ENCODE data around the gene PPDPF.
A peak's percentile ranks its signal among the peaks of the same experiment; 100 is the strongest.

Gene PPDPF

GRCh38 chr20:63536241-63536977, 15.8 kb downstream of the PPDPF start:
- no peak for FAIRE-seq

GRCh38 chr20:63536997-63537524, 16.5 kb downstream of the PPDPF start, which contains the start of gene PTK6:
Gene PTK6 (minus strand): TSS chr20:63537376. CDS start chr20:63537314, 62 bp downstream.
- no peak for FAIRE-seq

More at GRCh38 chr20:63536241-63536977, 15.8 kb downstream of the PPDPF start:
- no peak for DNase-seq (ENCODE audit: insufficient read length, low spot score)

DNA sequence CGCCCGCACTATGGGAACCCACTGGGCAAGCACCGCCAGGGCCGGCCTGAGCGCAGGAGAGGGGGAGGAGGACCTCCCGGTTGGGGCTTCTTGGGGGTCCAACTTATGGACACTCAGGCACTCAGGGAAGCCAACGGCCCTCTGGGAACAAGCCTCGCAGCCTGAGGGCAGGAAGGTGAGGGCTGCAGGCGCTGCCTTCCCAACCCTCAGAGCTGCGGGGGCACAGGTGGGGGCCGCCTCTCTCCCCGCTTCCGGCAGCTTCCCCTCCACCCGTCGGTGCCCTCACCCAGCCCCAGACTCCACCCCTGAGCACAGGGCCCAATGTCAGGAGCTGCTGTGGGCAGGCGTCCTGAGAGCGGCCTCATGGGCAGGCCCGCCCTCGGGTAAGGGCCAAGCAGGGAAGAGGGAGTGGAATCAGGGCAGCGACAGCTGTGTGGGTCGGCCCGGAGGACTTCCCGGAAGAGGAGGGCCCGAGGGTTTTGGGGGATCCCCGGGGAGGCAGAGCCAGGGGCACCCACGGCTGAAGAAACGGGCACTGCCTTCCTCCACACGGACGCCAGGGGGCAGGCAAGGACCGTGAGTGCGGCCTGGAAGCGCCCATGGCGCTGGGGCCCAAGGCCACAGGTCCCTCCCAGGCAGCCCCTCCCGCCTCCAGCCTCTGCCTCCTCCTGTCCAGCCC, 17.1 kb downstream of the PPDPF start:
- peak; percentile 100 for DNase-seq (ENCODE audit: insufficient read length, low spot score)
- FAIRE-seq = peak; percentile 98

More at GRCh38 chr20:63536997-63537524, 16.5 kb downstream of the PPDPF start, which contains the start of gene PTK6:
- DNase-seq (ENCODE audit: insufficient read length, low spot score) = peak; percentile 77

DNA sequence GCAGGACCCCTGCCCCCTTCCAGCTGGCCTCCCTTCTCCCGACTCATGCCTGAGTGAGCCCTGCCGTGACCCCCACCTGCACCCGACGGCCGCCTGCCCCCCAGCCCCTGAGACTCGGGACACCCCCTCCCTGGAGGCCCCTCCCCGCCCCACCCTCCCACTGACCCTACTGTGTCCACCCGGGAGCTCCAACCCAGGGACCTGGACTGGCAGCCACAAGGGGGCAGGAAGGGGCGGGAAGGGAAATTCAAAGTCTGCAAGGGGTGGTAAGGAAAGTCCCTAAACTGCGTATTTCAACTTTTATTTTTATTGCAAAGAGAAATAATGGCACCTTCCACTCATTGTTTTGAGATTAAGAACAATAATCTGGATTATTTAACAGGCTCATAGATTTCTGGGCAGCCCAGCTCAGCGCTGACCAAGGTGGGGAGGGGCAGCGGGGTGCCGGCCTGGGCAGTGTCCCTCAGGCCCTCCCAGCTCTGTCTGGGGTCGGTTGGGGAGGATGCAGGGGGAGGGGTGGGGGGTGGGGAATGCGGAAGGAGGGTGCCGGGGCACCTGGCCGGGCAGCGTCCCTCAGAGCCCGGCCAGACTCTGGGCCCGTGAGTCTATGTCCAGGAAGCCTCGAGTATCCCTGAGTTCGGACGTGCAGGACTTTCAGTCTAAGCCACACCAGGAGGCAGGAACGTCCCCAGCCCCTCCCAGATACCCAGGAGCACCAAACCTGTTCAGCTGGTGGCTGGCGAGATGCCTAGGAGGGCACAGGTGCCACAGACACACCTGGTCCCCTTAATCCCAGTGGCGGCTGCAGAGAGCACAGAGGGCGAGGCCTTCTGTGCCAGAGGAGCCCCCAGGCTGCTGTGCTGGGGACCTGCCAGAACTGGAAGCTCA, 17.9 kb downstream of the PPDPF start:
- DNase-seq (ENCODE audit: insufficient read length, low spot score) = no peak
- no peak for FAIRE-seq

GRCh38 chr20:63539092-63539430, 18.5 kb downstream of the PPDPF start:
- FAIRE-seq (no peak), DNase-seq (ENCODE audit: insufficient read length, low spot score) (no peak)

DNA sequence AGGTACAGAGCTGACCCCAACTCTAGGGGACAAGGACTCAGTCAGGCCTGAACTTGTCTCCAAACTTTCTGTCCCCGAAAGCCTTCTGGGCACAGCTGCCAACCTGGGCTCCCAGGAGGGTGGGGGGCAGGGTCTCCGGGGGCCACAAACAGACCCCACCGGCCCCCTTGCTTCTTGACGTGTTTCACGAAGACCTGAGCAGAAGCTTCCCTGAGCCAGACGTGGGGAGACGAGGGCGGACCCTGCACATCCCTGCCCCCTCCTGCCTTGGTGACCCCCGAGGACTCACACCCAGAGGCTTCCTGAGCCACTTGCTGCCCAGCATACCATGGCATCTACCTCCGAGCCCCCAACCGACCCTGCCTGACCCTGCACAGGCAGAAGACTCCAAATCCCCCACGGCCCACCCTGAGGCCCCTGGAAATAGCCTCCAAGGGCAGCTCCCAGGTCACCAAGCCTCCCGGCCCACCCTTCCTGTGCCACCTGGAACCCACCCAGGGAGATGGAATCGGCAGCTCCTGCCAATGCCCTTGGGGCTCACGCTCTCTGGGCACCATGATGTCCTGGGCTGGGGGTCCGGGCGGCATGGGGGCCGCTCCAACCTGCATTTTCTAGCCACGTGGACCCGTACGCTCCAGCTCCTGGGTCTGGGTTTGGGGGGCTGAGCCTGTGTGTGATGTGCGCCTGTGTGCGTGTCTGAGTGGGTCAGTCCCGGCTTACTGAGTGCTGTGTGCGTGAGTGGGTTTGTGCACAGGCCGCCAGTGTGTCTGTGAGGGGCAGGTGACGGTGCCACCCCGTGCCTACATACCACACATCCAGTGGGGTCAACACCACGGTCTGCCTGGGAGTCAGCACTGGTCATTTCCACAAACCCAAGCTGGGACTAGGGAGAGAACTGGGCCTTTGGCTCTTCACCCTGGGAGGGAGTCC, 19.1 kb downstream of the PPDPF start:
- no peak for FAIRE-seq
- DNase-seq (ENCODE audit: insufficient read length, low spot score) = no peak

DNA sequence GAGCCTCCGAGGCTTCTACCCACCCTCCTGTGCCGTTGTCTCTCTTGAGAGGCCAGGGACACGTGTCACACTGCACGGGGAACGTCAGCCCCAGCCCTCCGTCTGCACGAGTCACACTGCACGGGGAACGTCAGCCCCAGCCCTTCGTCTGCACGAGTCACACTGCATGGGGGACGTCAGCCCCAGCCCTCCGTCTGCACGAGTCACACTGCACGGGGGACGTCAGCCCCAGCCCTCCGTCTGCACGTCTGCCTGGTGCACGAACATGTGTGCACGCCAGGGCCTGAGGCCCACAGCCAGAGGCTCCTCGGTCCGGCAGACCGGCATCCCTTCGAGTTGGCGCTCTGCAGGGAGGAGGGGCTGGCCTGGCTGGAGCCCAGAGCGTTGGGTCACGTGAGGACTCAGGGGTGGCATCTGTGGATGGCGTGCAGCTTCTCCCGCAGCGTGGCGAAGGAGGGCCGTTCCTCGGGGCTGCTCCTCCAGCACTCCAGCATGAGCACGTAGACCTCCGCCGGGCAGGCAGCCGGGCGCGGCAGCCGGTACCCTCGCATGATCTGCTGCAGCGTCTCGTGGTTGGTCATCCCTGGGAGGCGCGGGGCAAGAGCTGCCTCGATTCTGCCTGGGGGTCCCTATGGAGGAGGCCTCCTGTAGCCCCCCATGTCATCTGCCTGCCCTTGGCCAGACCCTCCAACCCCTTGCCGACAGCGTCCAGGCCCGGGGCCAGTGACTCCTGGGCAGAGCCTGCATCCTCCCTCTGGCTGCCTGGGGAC, 20.0 kb downstream of the PPDPF start:
- DNase-seq (ENCODE audit: insufficient read length, low spot score) = no peak
- no peak for FAIRE-seq

DNA sequence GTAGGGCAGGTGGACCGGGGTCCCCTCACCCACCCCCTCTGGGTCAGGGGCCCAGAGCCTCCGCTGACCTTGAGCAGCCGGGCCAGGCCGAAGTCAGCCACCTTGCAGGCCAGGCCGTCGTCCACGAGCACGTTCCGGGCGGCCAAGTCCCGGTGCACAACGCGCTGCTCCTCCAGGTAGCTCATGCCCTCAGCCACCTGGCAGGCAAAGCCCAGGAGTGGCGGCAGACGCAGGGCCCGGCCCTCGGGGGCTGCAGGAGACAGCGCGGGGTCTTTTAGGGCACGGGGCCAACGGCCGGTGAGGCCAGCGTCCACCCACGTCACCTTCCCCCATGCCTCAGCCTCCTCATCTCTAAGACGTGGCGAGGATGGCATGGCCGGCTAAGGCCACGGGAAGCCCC, 20.8 kb downstream of the PPDPF start:
- FAIRE-seq = no peak

DNA sequence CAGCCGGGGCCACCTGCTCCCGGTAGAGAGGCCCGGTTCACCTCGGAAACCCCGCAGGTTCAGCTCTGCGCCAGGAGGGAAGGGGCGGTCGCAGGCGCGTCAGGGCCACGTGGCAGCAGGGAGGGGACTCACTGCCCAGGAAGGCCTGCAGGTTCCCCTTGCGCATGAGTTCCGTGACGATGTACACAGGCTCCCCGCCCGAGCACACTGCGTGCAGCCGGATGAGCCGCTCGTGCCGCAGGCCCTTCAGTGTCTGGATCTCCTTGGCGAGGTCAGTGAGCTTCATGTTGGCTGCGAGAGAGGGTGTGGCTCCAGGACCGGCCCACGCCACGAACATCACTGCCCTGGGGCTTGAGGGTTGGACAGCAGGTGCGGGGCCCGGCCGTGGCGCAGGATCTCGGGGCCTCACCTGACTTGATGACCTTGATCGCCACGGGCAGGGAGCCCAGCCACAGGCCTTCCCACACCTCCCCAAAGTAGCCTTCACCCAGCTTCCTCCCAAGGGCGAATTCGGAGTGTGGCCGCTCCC, 21.5 kb downstream of the PPDPF start:
- no peak for FAIRE-seq
- DNase-seq (ENCODE audit: insufficient read length, low spot score) = no peak

More for the DNA sequence above, 20.8 kb downstream of the PPDPF start:
- DNase-seq (ENCODE audit: insufficient read length, low spot score) = no peak

DNA sequence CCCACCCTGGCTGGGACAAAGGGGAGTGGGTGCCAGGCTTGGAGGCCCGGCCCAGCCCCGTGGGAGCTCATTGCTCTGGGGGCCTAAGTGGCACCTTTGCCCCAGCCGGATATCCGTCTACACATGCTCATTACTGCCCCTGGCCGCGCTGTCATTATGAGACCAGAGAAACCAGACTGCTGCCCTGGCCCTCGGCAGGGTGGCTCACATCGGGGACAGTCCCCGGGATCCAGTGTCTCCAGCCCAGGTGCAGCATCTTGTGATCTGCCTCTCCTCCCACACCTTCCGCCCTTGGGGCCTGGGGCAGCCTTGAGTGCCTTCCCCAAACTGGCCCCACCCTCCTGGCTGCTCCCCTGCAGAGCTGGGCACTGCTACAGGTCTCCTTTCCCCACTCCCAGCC, 22.1 kb downstream of the PPDPF start:
- DNase-seq (ENCODE audit: insufficient read length, low spot score) (no peak), FAIRE-seq (no peak)

- DNase-seq (ENCODE audit: insufficient read length, low spot score) (no peak), FAIRE-seq (no peak)
Measured at GRCh38 chr20:63543131-63543530, 22.6 kb downstream of the PPDPF start.

DNA sequence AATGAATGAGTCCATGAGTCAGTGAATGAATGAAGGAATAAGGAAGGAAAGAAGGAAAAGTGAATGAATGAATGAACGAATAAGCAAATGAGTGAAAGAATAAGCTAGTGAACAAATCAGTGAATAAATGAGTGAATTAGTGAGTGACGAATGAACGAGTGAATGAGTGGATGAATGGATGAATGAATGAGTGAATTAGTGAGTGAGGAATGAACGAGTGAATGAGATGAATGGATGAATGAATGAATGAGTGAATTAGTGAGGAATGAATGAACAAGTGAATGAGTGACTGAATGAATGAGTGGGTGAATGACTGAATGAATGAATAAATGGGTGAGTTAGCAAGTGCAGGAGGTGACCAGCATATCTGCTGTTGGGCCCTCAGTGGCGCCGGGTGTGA, 23.2 kb downstream of the PPDPF start:
- DNase-seq (ENCODE audit: insufficient read length, low spot score) (no peak), FAIRE-seq (no peak)

DNA sequence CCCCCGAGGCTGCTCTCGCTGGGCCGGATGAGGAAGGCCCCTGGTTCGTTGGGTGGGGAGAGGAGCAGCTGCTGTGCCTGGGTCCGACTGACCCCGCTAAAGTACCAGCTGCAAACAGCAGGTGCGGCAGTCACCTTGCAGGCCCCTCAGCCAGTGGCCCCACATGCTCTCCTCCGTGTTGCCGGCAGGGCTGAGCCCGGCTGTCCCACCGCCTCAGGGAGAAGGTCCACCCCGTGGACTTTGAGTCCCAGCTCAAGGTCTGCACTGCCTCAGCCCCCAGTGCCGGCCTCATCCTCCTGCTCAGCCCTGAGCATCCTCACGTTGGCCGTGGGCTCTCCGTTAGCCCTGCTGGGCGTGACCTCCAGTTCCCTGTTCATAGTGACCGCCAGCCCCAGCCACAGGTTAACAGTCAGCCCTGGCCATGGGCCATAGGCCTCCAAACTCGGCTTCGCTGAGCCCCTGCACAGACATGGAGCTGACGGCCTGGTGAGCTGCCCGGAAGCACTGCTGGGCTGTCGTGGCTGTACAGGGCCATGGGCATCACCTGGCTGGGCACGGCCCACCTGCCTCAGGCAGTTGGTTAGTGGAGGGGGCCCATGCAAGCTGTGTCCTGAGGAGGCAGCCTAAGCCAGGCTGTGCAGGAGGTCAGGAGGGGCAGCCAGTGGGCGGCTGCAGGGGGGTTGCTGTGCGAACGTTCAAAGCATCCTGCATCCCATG, 23.8 kb downstream of the PPDPF start:
- DNase-seq (ENCODE audit: insufficient read length, low spot score) = no peak
- no peak for FAIRE-seq

DNA sequence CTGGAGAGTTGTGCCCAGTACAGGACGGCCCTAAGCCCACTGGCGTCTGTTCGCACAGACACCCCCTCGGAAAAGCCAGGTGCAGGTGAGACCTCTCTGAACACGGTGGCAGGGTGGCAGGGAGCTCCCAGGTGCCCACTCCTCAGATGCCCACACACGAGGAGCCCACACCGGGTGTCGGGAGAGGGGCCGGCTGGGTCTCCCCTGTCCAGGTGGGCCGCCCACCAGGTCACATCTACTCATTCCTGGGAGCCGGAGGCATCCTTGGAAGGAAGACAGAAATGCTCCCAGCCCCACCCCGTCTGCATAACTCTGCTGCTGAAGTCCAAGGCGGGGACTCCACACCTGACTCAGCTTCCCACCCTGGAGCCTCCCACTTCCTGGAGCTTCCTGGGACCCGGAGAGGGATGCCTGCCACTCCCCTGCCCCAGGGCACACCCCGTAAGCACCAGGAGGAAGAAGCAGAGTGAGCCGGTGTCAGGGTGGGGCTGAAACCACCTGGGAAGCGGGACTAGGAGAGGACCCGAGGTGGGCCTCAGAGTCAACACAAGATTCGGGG, 24.5 kb downstream of the PPDPF start:
- FAIRE-seq (no peak), DNase-seq (ENCODE audit: insufficient read length, low spot score) (no peak)

GRCh38 chr20:63545814-63546213, 25.2 kb downstream of the PPDPF start:
- FAIRE-seq = no peak
- DNase-seq (ENCODE audit: insufficient read length, low spot score) = no peak

DNA sequence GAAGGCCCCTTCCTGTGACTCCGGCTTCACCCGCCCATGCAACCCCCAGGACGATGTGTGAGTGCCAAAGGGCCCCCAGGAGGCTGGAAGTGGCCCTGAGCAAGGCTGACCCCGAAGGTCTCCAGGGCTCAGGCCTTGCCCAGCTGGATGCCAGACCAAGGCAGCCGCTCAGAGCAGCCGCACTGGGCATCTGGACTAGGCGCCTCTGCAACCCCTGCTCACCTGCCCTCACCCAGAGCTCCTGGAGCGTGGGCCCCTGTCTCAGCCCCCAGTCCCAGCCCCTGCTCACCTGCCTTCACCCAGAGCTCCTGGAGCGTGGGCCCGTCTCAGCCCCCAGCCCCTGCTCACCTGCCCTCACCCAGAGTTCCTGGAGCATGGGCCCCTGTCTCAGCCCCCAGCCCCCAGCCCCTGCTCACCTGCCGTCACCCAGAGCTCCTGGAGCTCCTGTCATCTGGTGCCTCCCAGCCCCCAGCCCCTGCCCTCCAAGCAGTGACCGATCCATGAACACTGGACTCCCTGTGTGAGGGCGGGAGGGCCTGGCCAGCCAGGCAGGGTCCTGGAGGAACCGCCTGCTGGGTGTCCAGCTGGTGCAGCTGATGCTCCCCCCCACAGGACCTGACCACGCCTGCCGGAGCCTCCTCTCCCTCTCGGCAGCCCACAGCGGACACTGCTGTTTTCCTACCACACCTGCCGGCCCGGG, 25.8 kb downstream of the PPDPF start:
- FAIRE-seq = no peak
- DNase-seq (ENCODE audit: insufficient read length, low spot score) = no peak

DNA sequence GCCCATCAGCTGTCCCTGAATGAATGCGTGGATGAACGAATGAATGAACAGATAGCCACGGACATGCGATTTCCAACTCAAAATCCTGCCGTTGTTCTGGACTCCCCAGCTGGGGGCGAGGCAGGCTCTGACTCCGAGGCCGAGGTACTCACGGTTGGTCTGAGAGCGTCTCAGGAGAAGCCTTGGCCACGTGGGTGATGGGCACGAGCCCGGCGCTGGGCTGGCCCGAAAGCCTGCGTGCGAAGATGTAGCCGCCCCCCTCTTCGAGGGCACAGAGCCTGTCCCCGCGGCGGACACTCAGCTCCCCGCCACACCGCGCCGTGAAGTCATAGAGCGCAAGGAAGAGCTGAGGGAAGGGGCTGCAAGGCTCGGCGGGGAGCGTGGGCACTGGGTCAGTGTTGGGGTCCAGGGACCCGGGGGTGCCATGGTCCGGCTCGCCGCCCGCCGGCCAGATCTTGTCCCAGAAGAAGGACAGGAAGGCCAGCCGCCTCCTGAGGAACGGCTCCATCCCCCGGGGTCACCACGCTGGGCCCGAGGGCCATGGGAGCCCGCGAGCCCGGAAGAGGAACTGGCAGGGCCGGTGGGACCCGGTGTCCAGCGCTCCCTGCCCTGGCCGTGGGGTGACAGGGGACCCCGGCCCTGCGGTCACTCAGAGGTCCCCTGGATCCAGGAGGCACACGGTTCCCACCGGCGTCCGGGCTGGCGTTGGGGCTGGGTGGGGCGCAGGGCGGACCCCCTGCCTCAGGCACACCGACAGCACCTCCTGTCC, 26.6 kb downstream of the PPDPF start:
- no peak for FAIRE-seq
- no peak for DNase-seq (ENCODE audit: insufficient read length, low spot score)
